HG02870 (cell line): Measurements from ENCODE around the gene RIMBP3B.
"Not testable (repeated sequence)": the region's sequence is repeated elsewhere in the genome, so short reads cannot be mapped to it uniquely, and the experiment has no call there.

ENCODE experiments used
- ATAC-seq: cut with Tn5 transposase; IDR thresholded peaks from one replicate; pipeline ENCODE4 v1.9.1; 2021; ENCODE audit warnings: mild to moderate bottlenecking, moderate library complexity; ENCODE audit not compliant: unreplicated experiment

The RIMBP3B gene

GRCh38 chr22:21407792-21408191 is 24.2 kb downstream of the RIMBP3B start:
- ATAC-seq: not testable (repeated sequence)

- ATAC-seq: not testable (repeated sequence)
Measured at GRCh38 chr22:21416375-21416774, 32.8 kb downstream of the RIMBP3B start.

- ATAC-seq: peak; percentile 74
Measured at GRCh38 chr22:21417227-21417746, 33.7 kb downstream of the RIMBP3B start, which contains the start of gene HIC2. HIC2 (plus strand) TSS chr22:21417371; CDS start chr22:21442832, 25,461 bp downstream.

GRCh38 chr22:21417853-21418252 is 34.3 kb downstream of the RIMBP3B start:
- peak; percentile 22 for ATAC-seq

- ATAC-seq: not testable (repeated sequence)
Measured at GRCh38 chr22:21418974-21419638, 35.6 kb downstream of the RIMBP3B start.

- ATAC-seq: not testable (repeated sequence)
Measured at GRCh38 chr22:21420180-21420763, 36.7 kb downstream of the RIMBP3B start.

- ATAC-seq: not testable (repeated sequence)
Measured at GRCh38 chr22:21424084-21424709, 40.6 kb downstream of the RIMBP3B start.

GRCh38 chr22:21434378-21435233 is 51.1 kb downstream of the RIMBP3B start:
- ATAC-seq: not testable (repeated sequence)

GRCh38 chr22:21435998-21436810 is 52.7 kb downstream of the RIMBP3B start:
- ATAC-seq: not testable (repeated sequence)

GRCh38 chr22:21438013-21438412 is 54.5 kb downstream of the RIMBP3B start:
- not testable (repeated sequence) for ATAC-seq
